Measurements from ENCODE around the gene UGT1A4.
"Not testable (repeated sequence)": the region's sequence is repeated elsewhere in the genome, so short reads cannot be mapped to it uniquely, and the experiment has no call there.

The UGT1A4 gene

GRCh38 chr2:233751212-233752009 is 32.9 kb downstream of the UGT1A4 start:
- not testable (repeated sequence) for DNase-seq

GRCh38 chr2:233754872-233755611 is 36.5 kb downstream of the UGT1A4 start:
- DNase-seq: no peak

- DNase-seq: no peak
Measured at GRCh38 chr2:233756429-233757081, 38.0 kb downstream of the UGT1A4 start.

- no peak for DNase-seq
Measured at GRCh38 chr2:233758141-233758540, 39.6 kb downstream of the UGT1A4 start.

GRCh38 chr2:233758849-233759248 is 40.3 kb downstream of the UGT1A4 start:
- DNase-seq: no peak

- DNase-seq: no peak
Measured at GRCh38 chr2:233760043-233760442, 41.5 kb downstream of the UGT1A4 start, which contains the start of gene UGT1A1. Gene UGT1A1, plus strand, starts transcription at chr2:233760270. Its CDS starts 18 bp downstream, at chr2:233760288.

GRCh38 chr2:233761040-233761769 is 42.7 kb downstream of the UGT1A4 start:
- DNase-seq: no peak

- DNase-seq: no peak
Measured at GRCh38 chr2:233764264-233764663, 45.7 kb downstream of the UGT1A4 start.

- DNase-seq: no peak
Measured at GRCh38 chr2:233764761-233765160, 46.2 kb downstream of the UGT1A4 start.

GRCh38 chr2:233766416-233766815 is 47.9 kb downstream of the UGT1A4 start:
- no peak for DNase-seq

GRCh38 chr2:233768076-233768475 is 49.5 kb downstream of the UGT1A4 start:
- DNase-seq: no peak

- no peak for DNase-seq
Measured at GRCh38 chr2:233769260-233769659, 50.7 kb downstream of the UGT1A4 start.

GRCh38 chr2:233772153-233772552 is 53.6 kb downstream of the UGT1A4 start:
- DNase-seq: no peak

GRCh38 chr2:233772583-233772982 is 54.0 kb downstream of the UGT1A4 start:
- no peak for DNase-seq

- DNase-seq: no peak
Measured at GRCh38 chr2:233773854-233774253, 55.3 kb downstream of the UGT1A4 start.

- DNase-seq: no peak
Measured at GRCh38 chr2:233775414-233775813, 56.9 kb downstream of the UGT1A4 start.

GRCh38 chr2:233778030-233778429 is 59.5 kb downstream of the UGT1A4 start, which contains the start of gene MROH2A:
Gene MROH2A, plus strand, starts transcription at chr2:233778330. Its CDS starts 1,029 bp downstream, at chr2:233779359.
- DNase-seq: no peak

- no peak for DNase-seq
Measured at GRCh38 chr2:233779722-233780121, 61.2 kb downstream of the UGT1A4 start.

- DNase-seq: no peak
Measured at GRCh38 chr2:233780771-233781170, 62.2 kb downstream of the UGT1A4 start.

GRCh38 chr2:233789554-233789953 is 71.0 kb downstream of the UGT1A4 start:
- no peak for DNase-seq

GRCh38 chr2:233791151-233791882 is 72.8 kb downstream of the UGT1A4 start:
- no peak for DNase-seq

- no peak for DNase-seq
Measured at GRCh38 chr2:233791883-233792329, 73.4 kb downstream of the UGT1A4 start.

All from stimulated activated naive CD4-positive, alpha-beta T cell treated with Interleukin-2 at 50 U/mL for 16 hours (primary cell).